ENCODE results near the gene CLCA1.
A peak's percentile ranks its signal among the peaks of the same experiment; 100 is the strongest.

Gene CLCA1

GRCh38 chr1:86461482-86461881 is 7.2 kb upstream of the CLCA1 start:
- no peak for DNase-seq (ENCODE audit: low read depth, low spot score)

GRCh38 chr1:86464819-86465218 is 3.9 kb upstream of the CLCA1 start:
- DNase-seq (ENCODE audit: low read depth, low spot score): no peak

DNA sequence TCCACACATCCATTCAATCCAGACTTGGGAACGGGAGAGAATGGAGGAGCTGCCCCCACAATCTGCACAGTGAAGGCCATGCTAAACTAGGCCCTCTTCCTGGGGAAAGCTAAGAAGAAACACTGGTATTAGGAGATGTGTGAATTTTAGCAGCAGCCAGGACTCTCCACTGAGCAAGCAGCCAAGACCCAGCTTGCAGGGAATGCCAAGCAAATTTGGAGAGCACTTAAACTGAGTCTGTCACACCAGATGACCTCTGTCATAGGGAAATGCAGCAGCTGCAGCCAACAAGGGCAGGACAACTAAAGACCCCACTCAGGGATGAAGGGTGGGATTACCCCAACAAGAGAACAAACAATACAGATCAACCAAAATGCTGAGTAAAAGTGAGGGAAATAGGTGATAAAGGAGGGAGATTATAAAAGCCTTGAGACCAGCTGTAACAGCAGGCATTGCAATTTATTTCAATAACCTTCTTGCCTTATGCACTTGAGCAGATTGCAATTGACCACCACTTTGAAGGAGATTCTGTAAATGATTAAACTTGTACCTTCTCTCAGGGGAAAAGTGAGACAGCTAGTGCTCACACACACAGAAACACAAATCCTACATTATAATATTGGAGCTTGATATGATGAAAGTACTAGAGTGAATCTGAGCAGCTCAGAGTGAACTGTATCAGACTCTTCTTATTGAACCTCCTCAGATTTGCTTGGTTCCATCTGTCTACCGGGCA is 2.5 kb upstream of the CLCA1 start:
- DNase-seq (ENCODE audit: low read depth, low spot score): no peak

GRCh38 chr1:86466986-86467385 is 1.7 kb upstream of the CLCA1 start:
- DNase-seq (ENCODE audit: low read depth, low spot score): no peak

GRCh38 chr1:86470859-86471258 is 2.1 kb downstream of the CLCA1 start:
- DNase-seq (ENCODE audit: low read depth, low spot score): no peak

- no peak for DNase-seq (ENCODE audit: low read depth, low spot score)
Measured at GRCh38 chr1:86471291-86471690, 2.6 kb downstream of the CLCA1 start.

DNA sequence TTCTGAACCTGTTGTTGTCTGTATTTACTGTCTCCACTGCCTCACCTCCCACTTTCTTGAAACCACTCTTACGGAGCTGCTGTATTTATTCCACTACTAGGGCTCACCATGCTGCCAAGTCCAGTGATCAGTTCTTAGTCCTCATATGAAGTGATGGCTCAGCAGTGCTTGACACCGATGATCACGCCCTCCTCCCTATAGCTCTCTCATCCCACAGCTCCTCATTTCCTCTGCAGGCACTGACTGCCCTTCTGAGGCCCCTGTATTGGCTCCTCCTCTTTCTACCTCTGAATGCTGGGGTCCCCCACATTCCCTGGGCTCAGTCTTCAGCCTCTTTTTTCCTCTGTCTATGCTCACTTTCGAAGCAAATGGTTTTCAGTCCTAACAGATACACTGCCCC is 3.4 kb downstream of the CLCA1 start:
- DNase-seq (ENCODE audit: low read depth, low spot score): no peak

DNA sequence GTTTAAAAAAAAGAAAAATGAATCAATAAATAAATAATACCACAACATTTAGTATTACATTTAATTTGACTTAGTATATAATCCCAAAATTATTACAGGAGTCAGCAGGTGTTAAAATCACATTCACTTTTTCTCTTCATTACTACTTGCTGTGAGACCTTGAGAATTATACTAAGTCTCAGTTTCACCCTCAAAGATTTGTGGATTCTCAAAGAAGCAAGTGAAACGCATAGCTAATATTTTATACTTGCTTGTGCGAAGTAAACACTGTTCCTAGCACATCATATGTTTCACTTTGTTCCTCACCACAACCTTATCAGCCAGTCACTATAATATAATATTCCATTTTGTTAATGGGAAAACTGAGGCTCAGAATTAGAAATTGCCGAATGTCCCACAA is 4.0 kb downstream of the CLCA1 start:
- no peak for DNase-seq (ENCODE audit: low read depth, low spot score)

DNA sequence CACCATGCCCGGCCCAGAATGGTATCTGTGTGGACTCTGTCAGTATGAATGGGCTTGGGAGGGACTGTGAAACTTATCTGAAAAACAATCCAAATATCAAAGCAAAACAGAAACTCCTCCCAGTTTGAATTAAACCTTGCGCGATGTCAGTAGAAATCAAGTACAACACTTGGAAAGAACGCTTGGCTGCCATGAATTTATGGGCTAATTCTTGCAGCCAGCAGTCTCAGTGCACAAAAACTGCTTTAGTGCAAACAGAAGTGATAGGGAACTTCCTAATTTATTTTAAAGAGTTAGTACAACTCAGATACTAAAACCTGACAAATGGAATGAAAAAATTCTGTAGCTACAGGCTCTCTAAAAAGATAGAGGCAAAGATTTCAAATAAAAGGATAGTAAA is 8.5 kb downstream of the CLCA1 start:
- DNase-seq (ENCODE audit: low read depth, low spot score): no peak

- no peak for DNase-seq (ENCODE audit: low read depth, low spot score)
Measured at GRCh38 chr1:86477682-86478081, 9.0 kb downstream of the CLCA1 start.

- DNase-seq (ENCODE audit: low read depth, low spot score): no peak
Measured at GRCh38 chr1:86478416-86479156, 9.9 kb downstream of the CLCA1 start.

DNA sequence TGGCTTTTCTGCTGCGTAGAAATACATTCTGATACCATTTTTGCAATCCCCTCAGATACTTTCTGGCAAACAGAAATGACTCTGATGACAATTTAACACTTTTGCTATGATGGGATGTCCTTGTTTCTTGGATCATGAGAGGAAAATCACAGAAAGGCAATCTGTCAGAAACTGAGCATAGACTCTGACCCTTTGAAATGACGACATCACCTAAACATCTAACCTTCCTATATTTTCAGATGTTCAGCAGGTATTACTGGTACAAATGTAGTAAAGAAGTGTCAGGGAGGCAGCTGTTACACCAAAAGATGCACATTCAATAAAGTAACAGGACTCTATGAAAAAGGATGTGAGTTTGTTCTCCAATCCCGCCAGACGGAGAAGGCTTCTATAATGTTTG is 13.2 kb downstream of the CLCA1 start:
- DNase-seq (ENCODE audit: low read depth, low spot score): no peak

GRCh38 chr1:86487131-86487810 is 18.5 kb downstream of the CLCA1 start:
- no peak for DNase-seq (ENCODE audit: low read depth, low spot score)

DNA sequence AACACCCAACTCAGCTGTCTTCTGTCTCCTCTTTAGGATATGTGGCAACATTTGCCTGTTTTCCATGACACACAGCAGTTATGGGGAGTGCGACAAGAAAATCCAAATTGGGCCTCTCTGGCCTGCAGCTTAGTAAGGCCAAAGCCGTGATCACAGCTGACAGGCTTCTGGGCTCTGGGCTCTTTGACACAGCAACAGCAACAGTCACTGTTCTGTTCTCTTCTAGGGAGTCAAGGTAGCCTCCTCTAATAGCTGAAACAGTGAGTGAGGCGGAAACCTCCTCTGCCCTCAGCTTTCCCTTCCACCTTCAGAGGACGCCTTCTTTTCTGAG is 19.0 kb downstream of the CLCA1 start:
- DNase-seq (ENCODE audit: low read depth, low spot score): no peak

DNA sequence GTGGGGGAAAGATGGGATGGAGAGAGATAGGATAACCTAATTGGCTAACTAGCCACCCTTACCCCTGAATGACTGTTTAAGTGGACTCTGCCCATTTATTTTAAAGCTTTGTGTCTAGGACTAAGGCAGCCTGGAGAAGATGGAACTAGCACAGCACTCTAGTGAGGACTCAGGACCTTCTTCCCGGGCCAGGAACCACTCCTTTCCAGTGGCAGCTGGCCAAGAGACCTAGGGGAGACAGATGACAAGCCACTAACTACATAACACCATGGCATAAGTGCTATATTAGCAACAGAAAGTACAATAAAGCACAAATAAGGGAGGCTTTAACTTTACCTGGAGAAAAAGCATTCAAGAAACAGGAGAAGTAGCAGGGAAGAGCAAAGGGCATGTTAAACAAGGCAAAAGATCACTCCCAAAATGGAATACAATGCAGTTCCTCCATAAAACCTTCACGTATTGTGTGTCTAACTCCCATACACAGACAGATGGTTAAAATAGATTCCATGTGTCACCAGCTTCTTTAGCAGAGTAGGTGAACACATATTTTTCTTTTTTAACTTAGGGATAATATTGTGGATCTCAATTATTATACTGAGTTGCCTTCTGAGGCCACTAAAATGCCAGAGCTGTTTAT is 20.6 kb downstream of the CLCA1 start:
- DNase-seq (ENCODE audit: low read depth, low spot score): no peak

DNA sequence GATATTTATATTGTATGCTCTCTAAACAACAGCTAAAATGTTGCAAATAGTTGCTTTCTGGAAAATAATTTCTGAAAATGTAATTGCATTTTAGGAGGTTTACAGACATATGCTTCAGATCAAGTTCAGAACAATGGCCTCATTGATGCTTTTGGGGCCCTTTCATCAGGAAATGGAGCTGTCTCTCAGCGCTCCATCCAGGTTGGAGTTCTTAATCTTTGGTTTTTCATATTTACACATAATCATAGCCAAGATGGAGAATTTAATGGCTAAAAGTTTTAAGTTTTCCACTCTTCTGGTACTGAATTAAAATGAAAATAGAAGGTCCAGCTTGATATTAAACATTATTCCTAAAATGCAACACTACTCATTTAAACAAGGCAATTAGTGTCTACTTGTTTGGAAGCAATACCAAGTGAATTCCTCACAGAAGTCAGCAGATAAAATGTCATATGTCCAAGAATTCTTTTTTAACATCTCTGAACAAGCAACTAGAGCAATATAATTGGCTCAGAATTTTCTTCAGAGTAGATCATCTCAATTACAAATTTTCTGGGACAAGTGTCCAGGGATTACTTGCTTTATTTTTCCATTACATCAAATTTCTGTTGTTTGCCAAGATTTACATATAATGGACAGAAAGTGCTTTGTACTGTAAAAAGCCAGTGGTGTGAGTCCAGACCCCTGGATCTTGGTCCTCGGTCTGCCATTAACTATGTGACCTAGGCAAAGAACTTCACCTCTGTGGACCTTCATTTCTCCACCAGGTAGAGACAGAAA is 22.6 kb downstream of the CLCA1 start:
- DNase-seq (ENCODE audit: low read depth, low spot score): no peak

- DNase-seq (ENCODE audit: low read depth, low spot score): no peak
Measured at GRCh38 chr1:86498281-86498680, 29.6 kb downstream of the CLCA1 start.

- DNase-seq (ENCODE audit: low read depth, low spot score): no peak
Measured at GRCh38 chr1:86499987-86500593, 31.4 kb downstream of the CLCA1 start.

DNA sequence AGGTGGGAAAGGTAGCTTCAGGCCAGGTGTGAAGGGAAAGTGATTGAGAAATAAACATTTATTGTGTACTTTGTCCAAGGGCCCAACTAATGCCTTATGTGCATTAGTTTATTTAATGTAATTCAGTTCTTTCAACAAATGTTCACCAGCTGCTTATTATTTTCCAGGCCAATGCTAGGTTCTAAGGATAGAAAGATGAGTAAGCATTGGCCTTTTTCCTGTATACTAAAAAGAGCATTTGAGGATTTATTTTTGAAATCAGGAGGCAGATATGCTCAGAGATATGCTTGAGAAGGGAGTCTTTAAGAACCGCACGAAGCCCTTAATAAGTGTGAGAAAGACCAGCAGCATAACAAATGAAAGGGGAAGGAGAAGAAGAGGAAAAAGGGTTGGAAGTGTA is 32.0 kb downstream of the CLCA1 start:
- DNase-seq (ENCODE audit: low read depth, low spot score): no peak

DNA sequence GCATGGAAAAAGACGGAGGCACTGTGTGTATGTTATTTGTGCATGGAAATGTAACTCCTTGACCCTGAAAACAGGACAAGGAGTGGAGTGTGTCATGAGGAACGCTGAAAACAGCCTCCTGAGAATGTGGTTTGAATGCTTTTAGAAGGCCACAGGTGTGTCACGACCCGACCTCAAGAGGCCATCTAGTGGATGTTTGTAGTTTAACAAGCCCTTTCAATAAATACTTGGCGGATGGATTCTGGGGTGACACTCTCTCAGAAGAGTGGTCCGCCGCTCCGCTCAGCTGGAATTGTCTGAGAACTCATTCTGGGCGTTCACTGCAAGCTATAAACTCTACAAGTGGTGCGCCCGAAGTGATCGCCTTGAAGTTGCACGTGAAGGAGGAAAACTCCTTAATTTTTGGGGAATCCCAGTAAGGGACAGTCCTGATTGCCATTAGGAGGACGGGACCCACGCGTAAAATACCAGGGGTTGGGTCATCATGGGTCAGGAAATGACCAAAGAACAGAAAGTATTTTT is 33.5 kb downstream of the CLCA1 start:
- peak; percentile 83 for DNase-seq (ENCODE audit: low read depth, low spot score)

Data from ELF-1 (cell line).